CD4-positive, CD25-positive, alpha-beta regulatory T cell (primary cell): ENCODE data around the gene SH2D1A. TPM values are rescaled to one million over a fixed set of nuclear protein-coding genes. Genes with fewer than 3 reads are reported as not detected.

Experiments
- ATAC-seq, 2 donors: fragments of 150-1000 bp; cut with Tn5 transposase; one replicate each; pipeline ENCODE4 v1.10.0; 2021; ENCODE audit warnings: low read depth in 2 of 2, moderate number of reproducible peaks in 2 of 2, moderate library complexity in 1 of 2
- DNase-seq, 3 donors: peaks; one replicate each; pipeline versions ENCODE4 v3.0.0 to v3.0.0-alpha.2; 2012 to 2022; ENCODE audit warnings: mixed read lengths in 1 of 3
- H3K27ac ChIP-seq: one replicate; pipeline ENCODE4 v1.7.0; 2013; ENCODE audit warnings: mild to moderate bottlenecking, low read length; ENCODE audit not compliant: insufficient read depth, poor library complexity, severe bottlenecking
- H3K27me3 ChIP-seq: one replicate; pipeline ENCODE4 v1.7.0; 2013; ENCODE audit warnings: low read length; ENCODE audit not compliant: control insufficient read depth, insufficient read depth
- H3K36me3 ChIP-seq: one replicate; pipeline ENCODE4 v1.7.0; 2013; ENCODE audit warnings: mild to moderate bottlenecking, low read length, moderate library complexity; ENCODE audit not compliant: control insufficient read depth, insufficient read depth
- H3K4me1 ChIP-seq: 2 replicates; pipeline ENCODE4 v1.7.0; 2013; ENCODE audit warnings: mild to moderate bottlenecking, low read length; ENCODE audit not compliant: insufficient read depth, control insufficient read depth, poor library complexity, severe bottlenecking
- H3K4me3 ChIP-seq: one replicate; pipeline ENCODE4 v1.7.0; 2013; ENCODE audit warnings: low read depth, mild to moderate bottlenecking, low read length, moderate library complexity
- H3K9me3 ChIP-seq, 2 experiments: 1 replicate in 1 of 2; 2 replicates in 1 of 2; pipeline ENCODE4 v1.7.0; 2013; ENCODE audit warnings: low read length in 2 of 2, mild to moderate bottlenecking in 1 of 2, moderate library complexity in 1 of 2; ENCODE audit not compliant: control insufficient read depth in 2 of 2
- H3K27ac Mint-ChIP-seq, 3 donors: one replicate each; pipeline ENCODE4 v1.8.0; 2020 to 2022; ENCODE audit warnings: mild to moderate bottlenecking in 3 of 3, mixed read lengths in 3 of 3, moderate library complexity in 2 of 3
- H3K27me3 Mint-ChIP-seq: one replicate; pipeline ENCODE4 v1.8.0; 2022; ENCODE audit warnings: mild to moderate bottlenecking, mixed read lengths
- H3K36me3 Mint-ChIP-seq: one replicate; pipeline ENCODE4 v1.8.0; 2020; ENCODE audit warnings: mixed read lengths
- H3K4me1 Mint-ChIP-seq, 4 donors: one replicate each; pipeline ENCODE4 v1.8.0; 2020 to 2022; ENCODE audit warnings: mixed read lengths in 4 of 4, mild to moderate bottlenecking in 1 of 4
- H3K4me3 Mint-ChIP-seq, 4 donors: one replicate each; pipeline ENCODE4 v1.8.0; 2020 to 2022; ENCODE audit warnings: mild to moderate bottlenecking in 4 of 4, mixed read lengths in 4 of 4, moderate library complexity in 3 of 4
- H3K9me3 Mint-ChIP-seq, 7 donors: one replicate each; pipeline ENCODE4 v1.8.0; 2020 to 2022; ENCODE audit warnings: mixed read lengths in 7 of 7, mild to moderate bottlenecking in 3 of 7, moderate library complexity in 2 of 7
- polyA plus RNA-seq, 4 donors: library from polyadenylated mRNA; unstranded; fragments of 300-500 nt; fragmentation: Illumina TruSeq; gene quantifications; one replicate each; pipeline ENCODE4 v1.2.3, GENCODE V29; 2021
- total RNA-seq: library from RNA; stranded (reverse); gene quantifications from one replicate; pipeline ENCODE4 v1.2.3, GENCODE V29; 2022

Gene SH2D1A
- total and polyA plus RNA-seq, 5 donors from 2014 or later = 42.7 to 128 (median 70.3) TPM

GRCh38 chrX:124343016-124343415, 3.3 kb upstream of the SH2D1A start:
- ATAC-seq (peak in 1 of 2 donors; percentile 15), DNase-seq (peak in 2 of 3 donors; percentile 12 to 23)
- Histone ChIP-seq H3K4me1 (peaks cover 34% of the 10 kb centered on the region), H3K4me3 (peak overlapping the region; percentile 79), H3K36me3 (no peaks in the 10 kb centered on the region), H3K27me3 (no peaks in the 10 kb centered on the region), H3K9me3 (no peaks in the 10 kb centered on the region), H3K27ac (peak overlapping the region; percentile 74)
- H3K9me3 Mint-ChIP-seq = no peaks in the 10 kb centered on the region
- H3K4me1 Mint-ChIP-seq = peaks cover 8 to 52% (median 33%) of the 10 kb centered on the region in 4 donors
- H3K36me3 Mint-ChIP-seq = no peaks in the 10 kb centered on the region
- H3K4me3 Mint-ChIP-seq = peak overlapping the region; percentile 46 to 92 (median 76)
- no peaks in the 10 kb centered on the region for H3K27me3 Mint-ChIP-seq
- peak overlapping the region; percentile 83 to 92 (median 89) for H3K27ac Mint-ChIP-seq

- Mint-ChIP-seq H3K36me3 (no peaks in the 10 kb centered on the region), H3K4me3 (peak overlapping the region in 3 of 4 donors; percentile 2 to 34 (median 28)), H3K27ac (peak overlapping the region; percentile 19 to 75 (median 48)), H3K27me3 (no peaks in the 10 kb centered on the region), H3K9me3 (no peaks in the 10 kb centered on the region), H3K4me1 (peaks cover 8 to 50% (median 33%) of the 10 kb centered on the region in 4 donors)
- Histone ChIP-seq H3K4me3 (peak overlapping the region; percentile 63), H3K9me3 (no peaks in the 10 kb centered on the region), H3K27ac (peak overlapping the region; percentile 74), H3K27me3 (no peaks in the 10 kb centered on the region), H3K36me3 (no peaks in the 10 kb centered on the region), H3K4me1 (peaks cover 39% of the 10 kb centered on the region)
- ATAC-seq (no peak), DNase-seq (no peak)
Measured at GRCh38 chrX:124344246-124344645, 2.1 kb upstream of the SH2D1A start.

GRCh38 chrX:124346877-124347241, 496 bp downstream of the SH2D1A start:
- no peaks in the 10 kb centered on the region for H3K36me3 ChIP-seq
- H3K4me1 ChIP-seq = peaks cover 34% of the 10 kb centered on the region
- Mint-ChIP-seq H3K9me3 (no peaks in the 10 kb centered on the region), H3K27ac (peak overlapping the region; percentile 75 to 96 (median 89)), H3K4me3 (peak overlapping the region; percentile 94 to 100 (median 98)), H3K36me3 (peaks cover 3% of the 10 kb centered on the region), H3K4me1 (peaks cover 12 to 49% (median 31%) of the 10 kb centered on the region in 4 donors), H3K27me3 (no peaks in the 10 kb centered on the region)
- H3K9me3 ChIP-seq = no peaks in the 10 kb centered on the region
- DNase-seq (no peak), ATAC-seq (no peak)
- no peaks in the 10 kb centered on the region for H3K27me3 ChIP-seq
- peak overlapping the region; percentile 68 for H3K27ac ChIP-seq
- H3K4me3 ChIP-seq = peak overlapping the region; percentile 92

- Histone ChIP-seq H3K4me1 (peaks cover 30% of the 10 kb centered on the region), H3K36me3 (no peaks in the 10 kb centered on the region), H3K27ac (peak overlapping the region; percentile 68), H3K9me3 (no peaks in the 10 kb centered on the region), H3K4me3 (peak overlapping the region; percentile 92), H3K27me3 (no peaks in the 10 kb centered on the region)
- DNase-seq (peak in 1 of 3 donors; percentile 31), ATAC-seq (peak in 1 of 2 donors; percentile 13)
- H3K27ac Mint-ChIP-seq = peak overlapping the region; percentile 75 to 96 (median 89)
- H3K4me3 Mint-ChIP-seq = peak overlapping the region; percentile 94 to 100 (median 98)
- H3K4me1 Mint-ChIP-seq = peaks cover 14 to 46% (median 28%) of the 10 kb centered on the region in 4 donors
- H3K36me3 Mint-ChIP-seq = peaks cover 3% of the 10 kb centered on the region
- H3K9me3 Mint-ChIP-seq = no peaks in the 10 kb centered on the region
- H3K27me3 Mint-ChIP-seq = no peaks in the 10 kb centered on the region
Measured at GRCh38 chrX:124347242-124347641, 879 bp downstream of the SH2D1A start.

- Mint-ChIP-seq H3K27me3 (no peaks in the 10 kb centered on the region), H3K4me3 (peak overlapping the region; percentile 94 to 100 (median 98)), H3K36me3 (peaks cover 3% of the 10 kb centered on the region), H3K9me3 (no peaks in the 10 kb centered on the region), H3K4me1 (peaks cover 7 to 43% (median 27%) of the 10 kb centered on the region in 4 donors), H3K27ac (peak overlapping the region; percentile 75 to 96 (median 96))
- Histone ChIP-seq H3K27me3 (no peaks in the 10 kb centered on the region), H3K4me1 (peaks cover 22% of the 10 kb centered on the region), H3K9me3 (no peaks in the 10 kb centered on the region), H3K4me3 (peak overlapping the region; percentile 92), H3K36me3 (no peaks in the 10 kb centered on the region), H3K27ac (peak overlapping the region; percentile 68)
- ATAC-seq = no peak
- DNase-seq = peak in 1 of 3 donors; percentile 12
Measured at GRCh38 chrX:124348182-124348581, 1.8 kb downstream of the SH2D1A start.

GRCh38 chrX:124348885-124349453, 2.6 kb downstream of the SH2D1A start:
- peaks cover 6 to 43% (median 29%) of the 10 kb centered on the region in 4 donors for H3K4me1 Mint-ChIP-seq
- peaks cover 3% of the 10 kb centered on the region for H3K36me3 Mint-ChIP-seq
- Histone ChIP-seq H3K27ac (peak overlapping the region; percentile 68), H3K9me3 (no peaks in the 10 kb centered on the region), H3K36me3 (no peaks in the 10 kb centered on the region), H3K4me1 (peaks cover 22% of the 10 kb centered on the region), H3K4me3 (peak overlapping the region; percentile 92), H3K27me3 (no peaks in the 10 kb centered on the region)
- peak overlapping the region; percentile 75 to 96 (median 96) for H3K27ac Mint-ChIP-seq
- DNase-seq (peak in 1 of 3 donors; percentile 22), ATAC-seq (no peak)
- no peaks in the 10 kb centered on the region for H3K9me3 Mint-ChIP-seq
- H3K4me3 Mint-ChIP-seq = peak overlapping the region; percentile 94 to 100 (median 98)
- no peaks in the 10 kb centered on the region for H3K27me3 Mint-ChIP-seq

GRCh38 chrX:124354648-124355047, 8.3 kb downstream of the SH2D1A start:
- Mint-ChIP-seq H3K27ac (peak overlapping the region; percentile 6 to 66 (median 59)), H3K4me3 (peak overlapping the region in 3 of 4 donors; percentile 16 to 73 (median 33)), H3K9me3 (peaks cover 0 to 3% (median 0%) of the 10 kb centered on the region in 7 donors), H3K4me1 (peaks cover 29 to 61% (median 47%) of the 10 kb centered on the region in 4 donors), H3K36me3 (peaks cover 7% of the 10 kb centered on the region), H3K27me3 (no peaks in the 10 kb centered on the region)
- H3K36me3 ChIP-seq = no peaks in the 10 kb centered on the region
- H3K4me1 ChIP-seq = peaks cover 31% of the 10 kb centered on the region
- H3K27me3 ChIP-seq = no peaks in the 10 kb centered on the region
- peak overlapping the region; percentile 23 for H3K27ac ChIP-seq
- H3K9me3 ChIP-seq = no peaks in the 10 kb centered on the region
- peak overlapping the region; percentile 55 for H3K4me3 ChIP-seq
- no peak for ATAC-seq
- no peak for DNase-seq
